SK-N-SH (cell line): ENCODE measurements around the gene AK2. TPM values are rescaled to one million over a fixed set of nuclear protein-coding genes. Genes with fewer than 3 reads are reported as not detected.

ENCODE experiments used
- CHD2 ChIP-seq: fragments of 150-350 bp; IDR thresholded peaks from 2 replicates; pipeline ENCODE4 v1.6.1; 2018; ENCODE audit warnings: low read length; ENCODE audit not compliant: partially characterized antibody
- CTCF ChIP-seq: fragments of 200-600 bp; sonication (generic); IDR thresholded peaks from 2 replicates; pipeline ENCODE4 v1.6.1; 2017; ENCODE audit warnings: antibody characterized with exemption, mild to moderate bottlenecking, moderate library complexity
- EZH2phosphoT487 ChIP-seq: fragments of 200-600 bp; sonication (generic); IDR thresholded peaks from 2 replicates; pipeline ENCODE4 v1.6.1; 2017; ENCODE audit warnings: low read depth, mixed run types, mild to moderate bottlenecking, antibody characterized with exemption, moderate library complexity, borderline replicate concordance
- FOXJ3 ChIP-seq: sonication (generic); formaldehyde crosslinking; IDR thresholded peaks from 2 replicates; pipeline ENCODE4 v1.5.1; 2020; ENCODE audit warnings: mild to moderate bottlenecking, missing genetic modification reagents
- MAX ChIP-seq: IDR thresholded peaks from 2 replicates; pipeline ENCODE4 v1.4.0; 2012; ENCODE audit warnings: low read depth
- MEF2A ChIP-seq: IDR thresholded peaks from 2 replicates; pipeline ENCODE4 v1.4.0; 2012; ENCODE audit warnings: low read depth, borderline replicate concordance
- PBX3 ChIP-seq: IDR thresholded peaks from 2 replicates; pipeline ENCODE4; 2012
- POLR2AphosphoS5 ChIP-seq: IDR thresholded peaks from 2 replicates; pipeline ENCODE4 v1.6.1; 2012; ENCODE audit warnings: low read depth, low read length
- RAD21 ChIP-seq: IDR thresholded peaks from 2 replicates; pipeline ENCODE4 v1.6.1; 2012; ENCODE audit warnings: mild to moderate bottlenecking, low read length
- REST ChIP-seq: IDR thresholded peaks from 2 replicates; pipeline ENCODE4 v1.6.1; 2012; ENCODE audit warnings: mild to moderate bottlenecking, low read depth, low read length, moderate library complexity
- RXRA ChIP-seq: IDR thresholded peaks from 2 replicates; pipeline ENCODE4 v1.4.0; 2012; ENCODE audit warnings: low read depth, mild to moderate bottlenecking, borderline replicate concordance
- SIN3A ChIP-seq: IDR thresholded peaks from 2 replicates; pipeline ENCODE4 v1.6.1; 2012; ENCODE audit warnings: low read depth, mild to moderate bottlenecking, low read length, moderate library complexity, borderline replicate concordance
- TCF12 ChIP-seq: IDR thresholded peaks from 2 replicates; pipeline ENCODE4 v1.4.0; 2012
- TEAD4 ChIP-seq: IDR thresholded peaks from 2 replicates; pipeline ENCODE4 v1.4.0; 2012; ENCODE audit warnings: mild to moderate bottlenecking, borderline replicate concordance; ENCODE audit not compliant: insufficient read depth
- USF1 ChIP-seq: IDR thresholded peaks from 2 replicates; pipeline ENCODE4 v1.4.0; 2012; ENCODE audit warnings: low read depth, borderline replicate concordance
- ZBTB33 ChIP-seq: IDR thresholded peaks from 2 replicates; pipeline ENCODE4 v1.4.0; 2012; ENCODE audit warnings: low read depth, borderline replicate concordance
- polyA plus RNA-seq, 3 experiments: library from polyadenylated mRNA; depleted of rRNA; stranded (reverse); fragments of >200 nt; gene quantifications; 2 replicates each; pipeline ENCODE4 v1.2.3, GENCODE V29; 2012

AK2 gene
- polyA plus RNA-seq, 1 of the 3 experiments (the other 2 are of a cell fraction), result 191 TPM

- TF ChIP-seq REST (no peak), MAX (no peak; the same call in 1 of the 2 replicates), MEF2A (no peak), SIN3A (no peak), FOXJ3 (CRISPR knock-in tag) (no peak), EZH2phosphoT487 (no peak), RAD21 (no peak), ZBTB33 (no peak), CHD2 (no peak), USF1 (no peak), TCF12 (peak; percentile 53; the same call in 1 of the 2 replicates), RXRA (peak; percentile 47; the same call in 1 of the 2 replicates), PBX3 (no peak), POLR2AphosphoS5 (peak; percentile 32; the same call in 1 of the 2 replicates), CTCF (no peak), TEAD4 (no peak)
These were observed 47.3 kb downstream of the AK2 start (continued) for GRCh38 chr1:32989160-32990050.
